Neuronal stem cell (in vitro differentiated cells): ENCODE data around the gene C3orf62. TPM values are rescaled to one million over a fixed set of nuclear protein-coding genes. Genes with fewer than 3 reads are reported as not detected.

Experiments
- DNase-seq: peaks from one replicate; pipeline ENCODE4 v3.0.0-alpha.2; 2013; ENCODE audit warnings: low spot score
- H2AFZ ChIP-seq: one replicate; pipeline ENCODE4 v1.6.1; 2013; ENCODE audit warnings: mild to moderate bottlenecking, low read length, inconsistent platforms
- H2AK5ac ChIP-seq: 2 replicates; pipeline ENCODE4 v1.6.1; 2013; ENCODE audit warnings: low read depth, mild to moderate bottlenecking, inconsistent platforms, low read length, moderate library complexity, mixed read lengths
- H2BK120ac ChIP-seq: 2 replicates; pipeline ENCODE4 v1.6.1; 2013; ENCODE audit warnings: low read depth, mild to moderate bottlenecking, inconsistent platforms, low read length, moderate library complexity, mixed read lengths
- H2BK12ac ChIP-seq: one replicate; pipeline ENCODE4 v1.6.1; 2013; ENCODE audit warnings: low read length, inconsistent platforms
- H2BK15ac ChIP-seq: 2 replicates; pipeline ENCODE4 v1.6.1; 2013; ENCODE audit warnings: mild to moderate bottlenecking, low read length, inconsistent platforms, mixed read lengths
- H2BK5ac ChIP-seq: one replicate; pipeline ENCODE4 v1.6.1; 2013; ENCODE audit warnings: inconsistent platforms, mild to moderate bottlenecking, low read length, moderate library complexity
- H3K14ac ChIP-seq: one replicate; pipeline ENCODE4 v1.6.1; 2013; ENCODE audit warnings: low read length, inconsistent platforms
- H3K18ac ChIP-seq: 2 replicates; pipeline ENCODE4 v1.6.1; 2013; ENCODE audit warnings: low read length, inconsistent platforms
- H3K23ac ChIP-seq: 2 replicates; pipeline ENCODE4 v1.6.1; 2013; ENCODE audit warnings: low read depth, mild to moderate bottlenecking, mixed read lengths, low read length, inconsistent platforms; ENCODE audit not compliant: poor library complexity
- H3K27ac ChIP-seq: replicated peaks from 3 replicates; pipeline ENCODE4 v1.5.1; 2013; ENCODE audit warnings: low read length, inconsistent platforms
- H3K27me3 ChIP-seq, 3 experiments: 2 replicates each; pipeline ENCODE4 v1.6.1; 2013; ENCODE audit warnings: low read length in 3 of 3, mild to moderate bottlenecking in 2 of 3, inconsistent platforms in 1 of 3, low read depth in 1 of 3, mixed read lengths in 1 of 3, moderate library complexity in 1 of 3; ENCODE audit not compliant: control insufficient read depth in 3 of 3, insufficient read depth in 3 of 3
- H3K36me3 ChIP-seq, 2 donors: replicated peaks in 1 of 2; 2 replicates each; pipeline ENCODE4 v1.6.1; 2013; ENCODE audit warnings: low read length in 2 of 2; ENCODE audit not compliant: control insufficient read depth in 2 of 2, insufficient read depth in 2 of 2
- H3K4ac ChIP-seq: 2 replicates; pipeline ENCODE4 v1.6.1; 2013; ENCODE audit warnings: inconsistent platforms, mild to moderate bottlenecking, low read length, moderate library complexity
- H3K4me1 ChIP-seq, 2 donors: 1 replicate in 1 of 2; 2 replicates in 1 of 2; pipeline ENCODE4 v1.6.1; 2013; ENCODE audit warnings: low read length in 2 of 2, low read depth in 1 of 2; ENCODE audit not compliant: control insufficient read depth in 2 of 2, insufficient read depth in 1 of 2
- H3K4me2 ChIP-seq: one replicate; pipeline ENCODE4 v1.6.1; 2013; ENCODE audit warnings: mild to moderate bottlenecking, low read length, inconsistent platforms; ENCODE audit not compliant: insufficient read depth, poor library complexity, severe bottlenecking
- H3K4me3 ChIP-seq, 2 donors: 2 replicates each; pipeline ENCODE4 v1.5.1; 2013; ENCODE audit warnings: low read length in 2 of 2, mild to moderate bottlenecking in 2 of 2, inconsistent platforms in 1 of 2, moderate library complexity in 1 of 2
- H3K79me1 ChIP-seq: one replicate; pipeline ENCODE4 v1.6.1; 2013; ENCODE audit warnings: low read depth, mild to moderate bottlenecking, inconsistent platforms, low read length, moderate library complexity
- H3K9ac ChIP-seq: one replicate; pipeline ENCODE4 v1.6.1; 2013; ENCODE audit warnings: mild to moderate bottlenecking, low read depth, low read length, inconsistent platforms; ENCODE audit not compliant: poor library complexity
- H3K9me3 ChIP-seq, 2 donors: replicated peaks in 1 of 2; 2 replicates each; pipeline versions ENCODE3 to v1.6.1; 2013; ENCODE audit warnings: low read length in 2 of 2, mild to moderate bottlenecking in 2 of 2, inconsistent platforms in 1 of 2, low read depth in 1 of 2, mixed read lengths in 1 of 2, moderate library complexity in 1 of 2; ENCODE audit not compliant: control insufficient read depth in 2 of 2, insufficient read depth in 1 of 2
- H4K8ac ChIP-seq: one replicate; pipeline ENCODE4 v1.6.1; 2013; ENCODE audit warnings: low read depth, mild to moderate bottlenecking, inconsistent platforms, low read length, moderate library complexity
- H4K91ac ChIP-seq: one replicate; pipeline ENCODE4 v1.6.1; 2013; ENCODE audit warnings: low read length, low read depth, mild to moderate bottlenecking, inconsistent platforms; ENCODE audit not compliant: poor library complexity
- WGBS, 2 donors: extraction: QIAGEN DNeasy Blood & Tissue Kit; methylation state at CpG; one replicate each; pipeline ENCODE4 v1.1.7; 2013; ENCODE audit warnings: missing lambda C conversion rate in 2 of 2, mixed read lengths in 1 of 2; ENCODE audit not compliant: insufficient read length in 2 of 2, insufficient replicate concordance in 1 of 2; ENCODE audit errors: extremely low coverage in 2 of 2; 5-methylcytosine and 5-hydroxymethylcytosine counted together
- polyA plus RNA-seq, 2 experiments: library from polyadenylated mRNA; stranded (reverse); fragments of 200-250 nt; gene quantifications; one replicate each; pipeline ENCODE4 v1.2.3, GENCODE V29; 2013

Gene C3orf62
- polyA plus RNA-seq (2013, experiment 1 of 2) = 3.4 TPM
- 4.7 TPM for polyA plus RNA-seq (2013, experiment 2 of 2)

DNA sequence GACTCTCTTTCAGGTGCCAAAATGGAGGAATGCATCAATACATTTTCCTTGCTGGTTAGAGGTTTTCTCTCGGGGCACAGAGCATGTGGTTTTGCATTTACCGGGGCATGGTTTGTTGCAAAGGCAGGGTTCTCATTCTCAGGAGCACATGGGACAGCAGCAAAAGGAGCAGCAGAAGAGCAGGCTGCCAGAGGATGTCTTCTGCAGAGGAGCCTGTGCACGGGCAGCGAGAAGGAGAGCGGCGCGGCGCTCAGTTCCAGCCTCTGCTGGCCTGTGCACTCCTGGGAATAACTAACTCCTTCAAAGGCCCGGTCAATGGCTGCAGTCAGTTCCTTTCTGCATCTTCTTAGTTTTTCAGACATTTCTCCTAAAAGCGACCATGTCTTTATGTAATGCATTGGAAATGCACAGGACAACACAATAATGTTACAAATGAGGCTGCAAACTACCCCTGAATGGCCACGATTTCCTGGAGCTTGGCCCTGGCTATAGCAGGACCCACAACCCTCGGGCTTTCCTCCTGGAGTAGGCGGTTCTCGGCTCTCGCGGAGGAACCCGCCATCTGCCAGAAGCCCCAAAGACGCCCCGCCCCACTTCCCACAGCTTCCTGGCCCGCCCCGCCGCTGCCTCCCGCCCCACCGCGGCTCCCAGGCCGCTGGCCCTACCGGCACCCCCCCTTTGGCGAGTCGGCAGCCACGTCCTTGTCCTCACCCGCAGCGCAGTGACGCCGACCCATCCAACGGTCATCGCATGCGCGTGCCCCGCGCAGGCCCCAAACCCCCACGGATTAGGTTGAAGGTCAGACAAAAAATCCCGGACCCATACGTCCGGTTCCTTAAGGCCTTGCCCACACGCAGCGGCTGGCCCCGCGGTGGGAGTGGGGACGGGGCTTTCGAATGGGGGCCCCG is at the start of gene C3orf62:
Gene C3orf62, minus strand, starts transcription at position 758 of the 908 bp plus-strand sequence. Its CDS starts 360 bp downstream, at position 398.
- H2AK5ac ChIP-seq = no peak within 1 kb of the TSS
- no peak for DNase-seq
- no peak within 1 kb of the TSS for H3K4me3 ChIP-seq
- H3K9me3 ChIP-seq = no peaks in the 10 kb centered on the region
- peak within 1 kb of the TSS; percentile 6 for H2BK5ac ChIP-seq
- no peak within 1 kb of the TSS for H3K4me2 ChIP-seq
- H3K79me1 ChIP-seq = no peaks in the 10 kb centered on the region
- H3K23ac ChIP-seq = no peak within 1 kb of the TSS
- no peak within 1 kb of the TSS for H3K14ac ChIP-seq
- H4K91ac ChIP-seq = no peak within 1 kb of the TSS
- no peak within 1 kb of the TSS for H3K27ac ChIP-seq
- no peak within 1 kb of the TSS for H2AFZ ChIP-seq
- no peak within 1 kb of the TSS for H3K4ac ChIP-seq
- H2BK12ac ChIP-seq = no peak within 1 kb of the TSS
- no peak within 1 kb of the TSS for H2BK120ac ChIP-seq
- peak within 1 kb of the TSS; percentile 44 for H3K18ac ChIP-seq
- no peaks in the 10 kb centered on the region for H3K27me3 ChIP-seq
- H3K36me3 ChIP-seq = peaks cover 12 to 60% of the 10 kb centered on the region in 2 donors
- H3K9ac ChIP-seq = peak within 1 kb of the TSS; percentile 47
- H3K4me1 ChIP-seq = no peaks in the 10 kb centered on the region
- H2BK15ac ChIP-seq = no peak within 1 kb of the TSS
- WGBS, 2 donors = no CpG with 5 or more reads among the region's 51 CpGs
- no peak within 1 kb of the TSS for H4K8ac ChIP-seq

DNA sequence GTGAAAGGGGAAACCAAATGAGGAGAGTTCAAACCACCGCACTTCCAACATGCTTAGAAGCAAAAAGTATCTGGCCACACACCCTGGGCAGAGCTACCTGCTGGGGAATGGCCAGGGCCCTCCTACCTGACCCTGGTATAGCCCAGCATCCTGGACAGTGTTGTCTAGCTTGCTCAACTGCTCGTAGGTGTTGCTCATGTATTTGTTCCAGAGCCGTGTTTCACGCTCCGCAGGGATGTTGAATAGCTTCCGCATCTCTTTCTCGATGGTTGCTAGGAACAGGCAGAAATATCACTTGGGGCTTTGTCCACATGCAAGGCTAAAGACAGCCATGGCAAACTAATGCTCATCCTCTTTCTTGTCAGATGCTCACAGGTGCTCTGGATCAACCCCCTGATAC is 47.7 kb upstream of the C3orf62 start:
- no CpG with 5 or more reads among the region's 7 CpGs for WGBS, 2 donors
- Histone ChIP-seq H3K9me3 (no peaks in the 10 kb centered on the region), H2BK120ac (no peak overlapping the region), H4K8ac (no peak overlapping the region), H3K27me3 (no peaks in the 10 kb centered on the region), H3K79me1 (no peaks in the 10 kb centered on the region), H3K4me2 (no peak overlapping the region), H2AK5ac (no peak overlapping the region), H3K4me1 (no peaks in the 10 kb centered on the region), H4K91ac (no peak overlapping the region), H3K36me3 (peaks cover 30 to 91% of the 10 kb centered on the region in 2 donors), H3K27ac (no peak overlapping the region), H2BK12ac (no peak overlapping the region), H3K14ac (no peak overlapping the region), H3K4me3 (no peak overlapping the region), H3K4ac (no peak overlapping the region), H3K9ac (no peak overlapping the region), H2AFZ (no peak overlapping the region), H3K18ac (no peak overlapping the region), H2BK5ac (no peak overlapping the region), H2BK15ac (no peak overlapping the region), H3K23ac (no peak overlapping the region)
- no peak for DNase-seq

DNA sequence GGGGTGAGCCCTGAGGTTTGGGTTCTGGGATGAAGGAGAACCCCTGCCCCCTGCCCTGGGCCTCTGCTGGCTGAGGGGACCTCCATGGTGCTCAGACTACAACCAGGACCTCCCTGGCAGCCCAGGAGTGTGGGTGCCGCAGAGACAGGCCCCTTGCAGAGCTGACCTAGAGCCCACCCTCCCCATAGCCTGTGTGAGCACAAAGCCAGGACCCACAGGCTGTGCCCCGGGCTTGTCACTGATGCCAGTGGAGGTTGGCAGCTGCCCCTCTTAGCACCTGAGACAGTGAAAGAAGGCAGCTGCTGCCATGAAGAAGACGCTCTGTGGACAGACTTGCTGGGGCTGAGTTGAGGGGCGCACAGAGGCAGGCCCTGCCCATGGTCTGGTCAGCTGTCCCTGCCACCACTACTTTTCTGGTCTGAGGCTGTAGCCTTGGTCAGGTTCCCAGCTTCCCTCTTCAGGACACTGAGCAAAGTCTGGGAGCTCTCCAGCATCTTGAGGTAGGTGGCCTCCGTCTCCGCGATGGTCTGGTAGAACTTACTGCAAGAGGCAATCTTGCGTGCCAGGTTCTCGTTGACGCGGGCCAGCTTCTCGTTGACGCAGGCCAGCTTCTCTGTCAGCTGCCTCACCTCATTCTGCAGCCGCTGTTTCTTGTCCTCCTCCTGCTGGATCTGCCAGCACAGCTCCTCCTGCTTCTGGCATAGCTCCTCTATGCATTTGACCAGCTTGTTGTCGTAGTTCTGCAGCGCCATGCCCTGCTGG is 39.8 kb upstream of the C3orf62 start:
- Histone ChIP-seq H3K18ac (no peak overlapping the region), H4K91ac (no peak overlapping the region), H3K27me3 (no peaks in the 10 kb centered on the region), H3K4ac (no peak overlapping the region), H3K14ac (no peak overlapping the region), H2BK120ac (peak overlapping the region; percentile 8), H3K4me3 (no peak overlapping the region), H3K9me3 (no peaks in the 10 kb centered on the region), H3K9ac (peak overlapping the region; percentile 44), H2AK5ac (no peak overlapping the region), H2BK12ac (no peak overlapping the region), H3K79me1 (no peaks in the 10 kb centered on the region), H2BK15ac (no peak overlapping the region), H3K23ac (peak overlapping the region; percentile 43), H3K4me2 (no peak overlapping the region), H2AFZ (no peak overlapping the region), H3K36me3 (peaks cover 18 to 80% of the 10 kb centered on the region in 2 donors), H4K8ac (no peak overlapping the region), H3K4me1 (no peaks in the 10 kb centered on the region), H3K27ac (no peak overlapping the region), H2BK5ac (no peak overlapping the region)
- DNase-seq = no peak
- WGBS, 2 donors = no CpG with 5 or more reads among the region's 16 CpGs
